OCI-LY3 (cell line): ENCODE measurements around the gene CARD9.

Experiments
- CTCF ChIP-seq: fragments of 200-600, 300-600 bp; sonication (generic); IDR thresholded peaks from 2 replicates; pipeline ENCODE4 v1.5.1; 2014; ENCODE audit warnings: antibody characterized with exemption, low read length, low read depth
- EZH2phosphoT487 ChIP-seq: fragments of 200-600 bp; shearing (Covaris generic); IDR thresholded peaks from 2 replicates; pipeline ENCODE4 v1.6.1; 2018; ENCODE audit warnings: antibody characterized with exemption, mixed run types, low read depth

- TF ChIP-seq CTCF: no peak
- no peak for TF ChIP-seq EZH2phosphoT487
These were observed 37.2 kb downstream of the CARD9 start for GRCh38 chr9:136336156-136336870.
